ENCODE data around the gene OR4M1. TPM values are rescaled to one million over a fixed set of nuclear protein-coding genes. Genes with fewer than 3 reads are reported as not detected.
"Not testable (repeated sequence)": the region's sequence is repeated elsewhere in the genome, so short reads cannot be mapped to it uniquely, and the experiment has no call there.

The OR4M1 gene
- total and polyA plus RNA-seq, 2 donors (not counting 1 experiment from before 2014, with no cell fraction given) = not detected

DNA sequence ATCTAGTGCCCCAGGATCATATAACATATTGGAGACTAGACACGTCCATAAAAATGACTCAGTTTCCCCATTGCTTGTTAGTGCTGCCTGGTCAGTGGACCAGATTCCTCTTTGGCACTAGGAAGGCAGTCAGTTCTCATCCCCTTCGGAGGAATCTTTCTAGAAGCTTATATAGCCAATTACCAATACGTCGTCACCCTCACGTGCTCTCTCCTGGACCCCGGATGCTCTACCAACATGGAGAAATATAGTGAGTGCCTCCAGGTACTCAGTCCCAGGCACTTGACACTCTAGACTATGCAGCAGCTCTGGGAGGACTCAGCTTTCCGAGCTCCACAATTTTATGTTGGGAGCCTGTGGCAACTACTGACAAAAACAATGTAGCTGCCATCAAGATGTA lies 14.8 kb downstream of the OR4M1 start:
- H3K9ac ChIP-seq (ENCODE audit: low read length); H3K4me2 ChIP-seq (replicated peaks; ENCODE audit: low read depth, low read length, poor library complexity, severe bottlenecking); POLR2A ChIA-PET; CTCF ChIA-PET; H2AFZ ChIP-seq (ENCODE audit: insufficient read depth, low read depth, low read length, poor library complexity, severe bottlenecking); H3K4me3 Mint-ChIP-seq; H3K27me3 Mint-ChIP-seq; H3K9me3 ChIP-seq (ENCODE audit: control extremely low read depth in 1 of 3, control insufficient read depth in 2 of 3, insufficient read depth in 1 of 3, low read length in 2 of 3); H3K4me1 Mint-ChIP-seq; intact Hi-C loops (cut with micrococcal nuclease); H4K20me1 ChIP-seq (ENCODE audit: control insufficient read depth, insufficient read depth, low read length, poor library complexity, severe bottlenecking); H3K27me3 ChIP-seq (replicated peaks in 1 of 4; ENCODE audit: control extremely low read depth in 1 of 4, control insufficient read depth in 3 of 4, insufficient read depth in 4 of 4, low read length in 3 of 4); H3K27ac ChIP-seq (ENCODE audit: low read length in 2 of 2); H3K9me3 Mint-ChIP-seq (ENCODE audit: insufficient read depth); H3K27ac Mint-ChIP-seq; H3K4me1 ChIP-seq (ENCODE audit: control insufficient read depth in 2 of 2, insufficient read depth in 2 of 2, low read length in 2 of 2); H3K4me3 ChIP-seq (ENCODE audit: control extremely low read depth in 1 of 5, extremely low read depth in 1 of 5, insufficient read depth in 1 of 5, low read depth in 2 of 5, low read length in 4 of 5); DNase-seq; ATAC-seq (ENCODE audit: low read depth); H3K79me2 ChIP-seq (ENCODE audit: control insufficient read depth, insufficient read depth, low read length); H3K36me3 ChIP-seq (replicated peaks in 1 of 2; ENCODE audit: control extremely low read depth in 1 of 2, control insufficient read depth in 1 of 2, extremely low read depth in 1 of 2, insufficient read depth in 2 of 2, low read length in 1 of 2): not testable (repeated sequence)
- WGBS (ENCODE audit: insufficient coverage) = 72% methylated on average over 7 of the region's 7 CpGs

- H3K4me3 Mint-ChIP-seq; H3K4me2 ChIP-seq (replicated peaks; ENCODE audit: low read depth, low read length, poor library complexity, severe bottlenecking); H3K4me1 ChIP-seq (ENCODE audit: control insufficient read depth in 2 of 2, insufficient read depth in 2 of 2, low read length in 2 of 2); H4K20me1 ChIP-seq (ENCODE audit: control insufficient read depth, insufficient read depth, low read length, poor library complexity, severe bottlenecking); H2AFZ ChIP-seq (ENCODE audit: insufficient read depth, low read depth, low read length, poor library complexity, severe bottlenecking); H3K9me3 Mint-ChIP-seq (ENCODE audit: insufficient read depth); POLR2A ChIA-PET; DNase-seq; H3K9ac ChIP-seq (ENCODE audit: low read length); H3K27ac ChIP-seq (ENCODE audit: low read length in 2 of 2); H3K4me3 ChIP-seq (ENCODE audit: control extremely low read depth in 1 of 5, extremely low read depth in 1 of 5, insufficient read depth in 1 of 5, low read depth in 2 of 5, low read length in 4 of 5); H3K79me2 ChIP-seq (ENCODE audit: control insufficient read depth, insufficient read depth, low read length); H3K27me3 Mint-ChIP-seq; CTCF ChIA-PET; intact Hi-C loops (cut with micrococcal nuclease); H3K27me3 ChIP-seq (replicated peaks in 1 of 4; ENCODE audit: control extremely low read depth in 1 of 4, control insufficient read depth in 3 of 4, insufficient read depth in 4 of 4, low read length in 3 of 4); H3K27ac Mint-ChIP-seq; H3K36me3 ChIP-seq (replicated peaks in 1 of 2; ENCODE audit: control extremely low read depth in 1 of 2, control insufficient read depth in 1 of 2, extremely low read depth in 1 of 2, insufficient read depth in 2 of 2, low read length in 1 of 2); ATAC-seq (ENCODE audit: low read depth); H3K4me1 Mint-ChIP-seq: not testable (repeated sequence)
- WGBS (ENCODE audit: insufficient coverage) = 70% methylated on average over 5 of the region's 10 CpGs
- peaks cover 0 to 16% (median 3%) of the 10 kb centered on the region in 3 donors for H3K9me3 ChIP-seq (ENCODE audit: control extremely low read depth in 1 of 3, control insufficient read depth in 2 of 3, insufficient read depth in 1 of 3, low read length in 2 of 3)
These were observed 23.3 kb downstream of the OR4M1 start for GRCh38 chr14:19796520-19797108.
